Chondrocyte (in vitro differentiated cells): ENCODE results near the gene CHPT1. TPM values are rescaled to one million over a fixed set of nuclear protein-coding genes. Genes with fewer than 3 reads are reported as not detected.

Experiments
- DNase-seq: peaks from one replicate; pipeline ENCODE4 v3.0.0; 2021; ENCODE audit warnings: mixed read lengths, low spot score
- H3K27ac Mint-ChIP-seq: one replicate; pipeline ENCODE4 v1.8.0; 2021; ENCODE audit warnings: mild to moderate bottlenecking, moderate library complexity, mixed read lengths; ENCODE audit not compliant: unreplicated experiment
- H3K27me3 Mint-ChIP-seq: 2 replicates; pipeline ENCODE4 v1.8.0; 2021; ENCODE audit warnings: low read depth, mixed read lengths
- H3K36me3 Mint-ChIP-seq: 2 replicates; pipeline ENCODE4 v1.8.0; 2021; ENCODE audit warnings: low read depth, mixed read lengths
- H3K4me1 Mint-ChIP-seq: 2 replicates; pipeline ENCODE4 v1.8.0; 2021; ENCODE audit warnings: low read depth, mild to moderate bottlenecking, mixed read lengths
- H3K4me3 Mint-ChIP-seq: one replicate; pipeline ENCODE4 v1.8.0; 2021; ENCODE audit warnings: mild to moderate bottlenecking, moderate library complexity, mixed read lengths; ENCODE audit not compliant: unreplicated experiment
- H3K9me3 Mint-ChIP-seq: 2 replicates; pipeline ENCODE4 v1.8.0; 2021; ENCODE audit warnings: low read depth, mixed read lengths
- total RNA-seq: library from RNA; stranded (reverse); gene quantifications from 3 replicates; pipeline ENCODE4 v1.2.1, GENCODE V29; 2021
- TF ChIP-seq, protein P1 (sequence below): fragments of 200-600 bp; sonication (generic); IDR thresholded peaks from 2 replicates; pipeline ENCODE4 v1.5.0; 2021; ENCODE audit warnings: antibody characterized with exemption, mild to moderate bottlenecking, moderate library complexity

The CHPT1 gene
- total RNA-seq, 1 donor from 2014 or later = 36.3 TPM

DNA sequence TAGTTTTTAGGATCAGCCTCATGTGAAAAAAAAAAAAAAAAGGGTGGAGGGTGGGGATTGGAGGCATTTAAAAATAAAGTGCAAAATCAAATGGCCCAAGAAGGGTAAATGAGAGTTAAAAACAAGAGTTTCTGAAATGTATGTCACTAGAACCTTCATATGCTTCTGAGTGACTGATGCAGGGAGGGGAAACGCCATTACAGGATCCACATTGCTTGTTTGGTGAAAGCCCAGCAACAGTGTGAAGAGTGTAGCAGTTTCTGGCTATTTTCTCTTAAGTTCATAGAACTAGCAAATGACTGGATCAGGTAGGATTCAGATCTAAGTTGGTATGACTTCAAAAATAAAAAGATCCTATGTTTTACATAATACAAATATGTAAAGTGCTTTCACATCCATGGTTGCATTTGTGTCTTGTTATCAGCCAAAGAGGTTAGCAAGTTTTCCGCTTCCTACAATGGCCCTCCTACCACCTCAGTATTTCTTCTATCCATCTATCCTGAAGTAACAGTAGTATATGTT, 2.9 kb downstream of the CHPT1 start:
- Mint-ChIP-seq H3K4me3 (no peak overlapping the region), H3K36me3 (no peaks in the 10 kb centered on the region), H3K27ac (no peak overlapping the region), H3K27me3 (no peaks in the 10 kb centered on the region), H3K4me1 (peaks cover 36% of the 10 kb centered on the region), H3K9me3 (no peaks in the 10 kb centered on the region)
- TF ChIP-seq, protein P1, sequence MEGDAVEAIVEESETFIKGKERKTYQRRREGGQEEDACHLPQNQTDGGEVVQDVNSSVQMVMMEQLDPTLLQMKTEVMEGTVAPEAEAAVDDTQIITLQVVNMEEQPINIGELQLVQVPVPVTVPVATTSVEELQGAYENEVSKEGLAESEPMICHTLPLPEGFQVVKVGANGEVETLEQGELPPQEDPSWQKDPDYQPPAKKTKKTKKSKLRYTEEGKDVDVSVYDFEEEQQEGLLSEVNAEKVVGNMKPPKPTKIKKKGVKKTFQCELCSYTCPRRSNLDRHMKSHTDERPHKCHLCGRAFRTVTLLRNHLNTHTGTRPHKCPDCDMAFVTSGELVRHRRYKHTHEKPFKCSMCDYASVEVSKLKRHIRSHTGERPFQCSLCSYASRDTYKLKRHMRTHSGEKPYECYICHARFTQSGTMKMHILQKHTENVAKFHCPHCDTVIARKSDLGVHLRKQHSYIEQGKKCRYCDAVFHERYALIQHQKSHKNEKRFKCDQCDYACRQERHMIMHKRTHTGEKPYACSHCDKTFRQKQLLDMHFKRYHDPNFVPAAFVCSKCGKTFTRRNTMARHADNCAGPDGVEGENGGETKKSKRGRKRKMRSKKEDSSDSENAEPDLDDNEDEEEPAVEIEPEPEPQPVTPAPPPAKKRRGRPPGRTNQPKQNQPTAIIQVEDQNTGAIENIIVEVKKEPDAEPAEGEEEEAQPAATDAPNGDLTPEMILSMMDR = no peak
- no peak for DNase-seq

DNA sequence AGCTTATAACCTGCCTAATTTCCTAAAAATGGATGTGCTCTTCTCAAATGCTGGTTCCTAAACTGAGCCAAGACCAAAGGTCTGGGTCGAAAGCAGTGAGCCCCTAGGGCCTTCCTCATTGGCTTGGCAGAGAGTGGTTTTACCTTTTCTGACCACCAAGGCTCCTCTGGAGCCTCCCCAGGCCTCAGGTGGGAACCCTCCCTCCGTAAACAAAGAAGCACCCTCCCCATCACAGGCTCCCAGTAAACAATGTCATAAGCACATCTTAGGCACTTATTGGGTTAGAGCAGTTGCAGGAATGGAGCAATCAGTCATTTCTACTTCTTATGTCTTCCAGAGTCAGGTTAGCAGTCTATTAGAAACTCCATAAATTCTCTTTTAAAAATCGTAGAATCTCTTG, 6.0 kb downstream of the CHPT1 start:
- Mint-ChIP-seq H3K4me1 (peaks cover 28% of the 10 kb centered on the region), H3K9me3 (no peaks in the 10 kb centered on the region), H3K36me3 (no peaks in the 10 kb centered on the region), H3K27ac (no peak overlapping the region), H3K4me3 (no peak overlapping the region), H3K27me3 (no peaks in the 10 kb centered on the region)
- TF ChIP-seq, protein P1 = no peak
- no peak for DNase-seq

DNA sequence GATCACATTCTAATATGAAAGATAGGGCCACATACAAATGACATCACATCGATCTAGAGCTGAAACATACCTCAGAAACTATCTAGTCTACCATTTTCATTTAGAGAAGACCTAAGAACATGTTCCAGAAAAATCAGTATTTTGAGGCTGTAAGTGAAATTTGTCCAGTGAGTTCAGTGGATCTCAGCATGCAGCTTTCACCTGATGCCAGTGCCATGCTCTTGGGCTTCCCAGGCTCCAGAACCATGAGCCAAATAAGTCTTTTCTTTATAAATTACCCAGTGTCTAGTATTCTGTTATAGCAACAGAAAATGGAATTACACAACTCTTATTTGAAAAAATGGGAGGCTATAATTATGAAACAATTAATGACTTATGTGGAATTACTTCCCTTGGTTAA, 9.0 kb downstream of the CHPT1 start:
- TF ChIP-seq, protein P1 = no peak
- no peaks in the 10 kb centered on the region for H3K27me3 Mint-ChIP-seq
- H3K4me1 Mint-ChIP-seq = peaks cover 6% of the 10 kb centered on the region
- DNase-seq = no peak
- H3K9me3 Mint-ChIP-seq = no peaks in the 10 kb centered on the region
- no peak overlapping the region for H3K4me3 Mint-ChIP-seq
- no peaks in the 10 kb centered on the region for H3K36me3 Mint-ChIP-seq
- H3K27ac Mint-ChIP-seq = no peak overlapping the region

DNA sequence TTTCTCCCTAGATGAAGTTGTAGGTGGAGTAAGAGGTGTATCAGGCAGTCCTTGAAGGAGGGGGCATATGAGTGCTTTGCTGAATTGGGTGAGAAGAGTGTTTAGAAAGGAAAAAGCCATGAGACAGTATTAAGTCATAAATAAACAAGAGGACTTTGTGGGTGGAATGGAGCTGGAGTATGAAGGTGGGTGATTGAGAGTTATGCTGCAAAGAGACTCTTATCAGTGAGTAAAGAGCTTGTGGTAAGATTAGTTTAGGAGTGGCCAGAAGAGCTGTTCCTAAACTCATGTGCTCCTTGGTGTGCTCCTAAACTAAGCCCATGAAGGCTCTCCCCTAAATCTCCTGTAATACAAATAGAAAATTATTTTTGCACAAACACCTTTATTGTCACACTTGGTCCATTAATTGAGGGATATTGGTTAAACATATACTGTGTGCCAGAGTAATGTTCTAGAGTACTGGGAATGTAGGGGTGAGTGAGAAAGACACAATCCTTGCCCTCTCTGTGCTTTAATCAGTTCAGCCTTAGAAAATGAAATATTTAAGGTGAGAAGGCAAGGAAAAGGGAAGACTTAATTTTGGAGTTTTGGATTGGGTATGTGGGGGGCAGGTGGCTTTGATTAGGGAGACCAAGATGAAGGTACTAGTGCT, 9.8 kb downstream of the CHPT1 start:
- TF ChIP-seq, protein P1 = no peak
- no peaks in the 10 kb centered on the region for H3K36me3 Mint-ChIP-seq
- H3K9me3 Mint-ChIP-seq = no peaks in the 10 kb centered on the region
- no peak overlapping the region for H3K4me3 Mint-ChIP-seq
- no peak for DNase-seq
- no peak overlapping the region for H3K27ac Mint-ChIP-seq
- H3K4me1 Mint-ChIP-seq = peaks cover 7% of the 10 kb centered on the region
- H3K27me3 Mint-ChIP-seq = no peaks in the 10 kb centered on the region

DNA sequence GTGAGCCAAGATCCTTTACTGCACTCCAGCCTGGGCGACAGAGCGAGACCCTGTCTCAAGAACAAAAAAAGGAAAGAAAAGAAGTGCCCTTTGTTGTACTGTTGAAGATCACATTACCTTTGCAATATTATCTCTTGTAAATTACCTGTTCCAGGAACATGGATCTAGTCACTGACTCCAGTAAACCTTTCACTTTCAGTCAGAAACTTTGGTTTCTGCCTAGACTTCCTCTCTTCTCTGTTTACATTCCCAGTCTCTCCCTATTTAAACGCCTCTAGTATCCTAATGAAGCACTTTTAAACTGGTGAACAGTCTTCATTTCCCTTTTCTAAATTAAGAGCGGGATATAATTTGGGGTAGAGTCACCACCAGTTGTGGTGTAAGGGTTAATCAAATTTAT, 12.8 kb downstream of the CHPT1 start:
- TF ChIP-seq, protein P1 = no peak
- Mint-ChIP-seq H3K4me1 (peaks cover 19% of the 10 kb centered on the region), H3K36me3 (no peaks in the 10 kb centered on the region), H3K27me3 (no peaks in the 10 kb centered on the region), H3K4me3 (no peak overlapping the region), H3K27ac (no peak overlapping the region), H3K9me3 (no peaks in the 10 kb centered on the region)
- DNase-seq = no peak
